Thymus (tissue), 11 donors: ENCODE measurements around the gene LDLR. TPM values are rescaled to one million over a fixed set of nuclear protein-coding genes. Genes with fewer than 3 reads are reported as not detected.
"Not testable (repeated sequence)": the region's sequence is repeated elsewhere in the genome, so short reads cannot be mapped to it uniquely, and the experiment has no call there.

Experiments used
- DNase-seq, 9 donors: peaks; one replicate each; pipeline ENCODE4 v3.0.0-alpha.2; 2013; ENCODE audit warnings: low spot score in 9 of 9, low read depth in 6 of 9, missing footprints in 1 of 9
- H3K27ac ChIP-seq, 2 donors: one replicate each; pipeline ENCODE4 v1.5.1; 2013; ENCODE audit warnings: control low read depth in 1 of 2, low read depth in 1 of 2, low read length in 1 of 2, mild to moderate bottlenecking in 1 of 2, moderate library complexity in 1 of 2
- H3K27me3 ChIP-seq, 2 donors: one replicate each; pipeline ENCODE4 v1.5.1; 2013; ENCODE audit warnings: low read length in 1 of 2; ENCODE audit not compliant: control insufficient read depth in 2 of 2, insufficient read depth in 1 of 2
- H3K36me3 ChIP-seq, 2 donors: one replicate each; pipeline ENCODE4 v1.5.1; 2013; ENCODE audit warnings: low read length in 1 of 2, mild to moderate bottlenecking in 1 of 2, moderate library complexity in 1 of 2; ENCODE audit not compliant: control insufficient read depth in 2 of 2, insufficient read depth in 2 of 2
- H3K4me1 ChIP-seq, 2 donors: one replicate each; pipeline ENCODE4 v1.5.1; 2013; ENCODE audit warnings: low read length in 2 of 2; ENCODE audit not compliant: control insufficient read depth in 2 of 2, insufficient read depth in 2 of 2
- H3K4me3 ChIP-seq, 2 donors: one replicate each; pipeline ENCODE4 v1.5.1; 2013; ENCODE audit warnings: low read length in 2 of 2, control low read depth in 1 of 2, mild to moderate bottlenecking in 1 of 2
- H3K9me3 ChIP-seq, 2 donors: one replicate each; pipeline ENCODE4 v1.5.1; 2013; ENCODE audit warnings: low read length in 1 of 2, mild to moderate bottlenecking in 1 of 2; ENCODE audit not compliant: control insufficient read depth in 2 of 2, insufficient read depth in 1 of 2
- WGBS: extraction: QIAGEN DNeasy Blood & Tissue Kit; methylation state at CpG from one replicate; pipeline ENCODE4 v1.1.7; 2013; 5-methylcytosine and 5-hydroxymethylcytosine counted together
- polyA plus RNA-seq: library from polyadenylated mRNA; stranded (reverse); fragments of 200-250 nt; gene quantifications from one replicate; pipeline ENCODE4 v1.2.3, GENCODE V29; 2013
- total RNA-seq: library from RNA; stranded (reverse); fragments of 120-200 nt; gene quantifications from one replicate; pipeline ENCODE4 v1.2.4, GENCODE V29; 2013
- donor health status: healthy.

Gene LDLR
- total and polyA plus RNA-seq, 2 donors = 7.0 to 7.5 TPM

DNA sequence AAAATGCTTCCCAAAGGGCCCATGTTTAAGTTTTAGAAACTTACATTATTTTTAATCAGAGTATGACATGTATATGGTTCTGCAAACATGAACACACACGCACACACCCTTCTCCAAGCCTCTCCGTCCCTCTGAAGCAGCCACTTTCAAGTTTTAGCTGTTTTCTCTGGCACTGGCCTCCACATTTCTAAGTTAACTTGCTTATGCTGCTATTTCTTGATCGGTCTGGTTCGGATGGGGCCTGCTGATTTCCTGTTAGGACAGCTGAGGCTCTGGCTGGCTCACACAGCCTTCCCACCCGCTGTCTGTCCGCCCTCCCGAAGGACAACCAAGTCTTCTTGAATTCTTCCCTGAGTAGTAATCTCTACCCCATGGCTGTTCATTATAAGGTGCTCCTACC lies 61.9 kb downstream of the LDLR start:
- no peaks in the 10 kb centered on the region for H3K27me3 ChIP-seq
- no peak for DNase-seq
- H3K36me3 ChIP-seq = peaks cover 5 to 33% of the 10 kb centered on the region in 2 donors
- H3K4me3 ChIP-seq = no peak overlapping the region
- WGBS = 92% methylated on average over 7 of the region's 7 CpGs
- peaks cover 7 to 18% of the 10 kb centered on the region in 2 donors for H3K4me1 ChIP-seq
- H3K27ac ChIP-seq = peak overlapping the region in 1 of 2 donors; percentile 32
- peaks cover 0 to 1% of the 10 kb centered on the region in 2 donors for H3K9me3 ChIP-seq

DNA sequence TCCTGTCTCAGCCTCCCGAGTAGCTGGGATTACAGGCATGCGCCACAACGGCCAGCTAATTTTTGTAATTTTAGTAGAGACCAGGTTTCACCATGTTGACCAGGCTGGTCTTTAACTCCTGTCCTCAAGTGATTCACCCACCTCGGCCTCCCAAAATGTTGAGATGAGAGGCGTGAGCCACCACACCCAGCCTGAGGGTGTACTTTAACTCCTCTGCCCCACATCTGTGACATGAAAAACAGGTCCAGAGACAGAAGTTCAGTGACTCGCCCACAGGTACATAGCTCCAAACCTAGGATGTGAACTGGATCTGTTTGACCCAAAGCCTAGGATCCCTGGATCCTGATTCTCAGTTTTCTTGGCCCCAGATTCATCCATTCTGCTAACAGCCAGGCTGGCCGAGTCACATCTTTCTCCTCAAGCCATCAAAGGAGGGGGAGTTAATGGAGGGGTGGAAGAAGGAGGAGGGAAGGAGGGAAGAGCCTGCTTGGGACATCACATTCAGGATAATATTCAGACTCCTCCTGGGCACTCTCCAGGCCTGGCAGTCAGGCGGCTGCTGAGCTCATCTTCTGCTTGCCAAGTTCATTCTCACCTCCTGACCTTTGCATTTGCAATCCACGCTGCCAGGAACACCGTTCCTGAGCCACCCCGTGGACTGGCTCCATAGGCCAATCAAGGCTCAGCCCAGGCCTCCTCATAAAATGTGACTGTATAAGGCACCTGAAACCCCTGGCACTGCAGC lies 63.2 kb downstream of the LDLR start:
- Histone ChIP-seq H3K9me3 (peaks cover 0 to 4% of the 10 kb centered on the region in 2 donors), H3K4me3 (no peak overlapping the region), H3K4me1 (peaks cover 11 to 22% of the 10 kb centered on the region in 2 donors), H3K36me3 (peaks cover 4 to 25% of the 10 kb centered on the region in 2 donors), H3K27me3 (no peaks in the 10 kb centered on the region), H3K27ac (no peak overlapping the region)
- 96% methylated on average over 11 of the region's 11 CpGs for WGBS
- no peak for DNase-seq

GRCh38 chr19:11154683-11155047 lies 65.4 kb downstream of the LDLR start:
- H3K27ac ChIP-seq = no peak overlapping the region
- no peaks in the 10 kb centered on the region for H3K27me3 ChIP-seq
- H3K36me3 ChIP-seq = peaks cover 0 to 10% of the 10 kb centered on the region in 2 donors
- 62% methylated on average over 6 of the region's 6 CpGs for WGBS
- peaks cover 0 to 4% of the 10 kb centered on the region in 2 donors for H3K9me3 ChIP-seq
- H3K4me3 ChIP-seq = peak overlapping the region; percentile 73 to 87
- H3K4me1 ChIP-seq = peaks cover 11 to 22% of the 10 kb centered on the region in 2 donors
- DNase-seq = no peak

GRCh38 chr19:11155373-11156120 lies 66.3 kb downstream of the LDLR start, which contains the start of gene SPC24:
Gene SPC24, minus strand, starts transcription at chr19:11155782. Its CDS starts 6 bp downstream, at chr19:11155776.
- Histone ChIP-seq H3K36me3 (peaks cover 0 to 10% of the 10 kb centered on the region in 2 donors), H3K9me3 (peaks cover 0 to 4% of the 10 kb centered on the region in 2 donors), H3K27me3 (no peaks in the 10 kb centered on the region), H3K4me1 (peaks cover 11 to 22% of the 10 kb centered on the region in 2 donors), H3K4me3 (peak within 1 kb of the TSS; percentile 73 to 87), H3K27ac (peak within 1 kb of the TSS; percentile 88 to 90)
- WGBS = under 1% methylated on average over 50 of the region's 50 CpGs
- peak; percentile 93 to 98 (median 95) for DNase-seq

- no peaks in the 10 kb centered on the region for H3K27me3 ChIP-seq
- H3K4me3 ChIP-seq = no peak overlapping the region
- H3K9me3 ChIP-seq = peaks cover 0 to 4% of the 10 kb centered on the region in 2 donors
- H3K27ac ChIP-seq = no peak overlapping the region
- H3K4me1 ChIP-seq = peaks cover 11 to 14% of the 10 kb centered on the region in 2 donors
- DNase-seq = no peak
- WGBS = 91% methylated on average over 16 of the region's 16 CpGs
- no peaks in the 10 kb centered on the region for H3K36me3 ChIP-seq
Measured at GRCh38 chr19:11159598-11160439, 70.6 kb downstream of the LDLR start.

DNA sequence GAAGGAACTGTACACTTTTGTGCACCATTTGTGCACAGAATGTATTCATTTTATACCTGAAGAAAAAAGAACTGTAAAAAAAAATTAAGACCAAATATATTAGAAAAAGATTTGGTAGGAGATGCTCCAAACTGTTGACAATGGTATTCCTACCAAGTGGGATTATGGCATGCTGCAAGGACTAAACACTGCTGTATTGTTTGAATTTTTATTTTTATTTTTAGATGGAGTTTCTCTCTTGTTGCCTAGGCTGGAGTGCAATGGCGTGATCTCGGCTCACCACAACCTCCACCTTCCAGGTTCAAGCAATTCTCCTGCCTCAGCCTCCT lies 71.1 kb downstream of the LDLR start:
- H3K9me3 ChIP-seq = not testable (repeated sequence)

DNA sequence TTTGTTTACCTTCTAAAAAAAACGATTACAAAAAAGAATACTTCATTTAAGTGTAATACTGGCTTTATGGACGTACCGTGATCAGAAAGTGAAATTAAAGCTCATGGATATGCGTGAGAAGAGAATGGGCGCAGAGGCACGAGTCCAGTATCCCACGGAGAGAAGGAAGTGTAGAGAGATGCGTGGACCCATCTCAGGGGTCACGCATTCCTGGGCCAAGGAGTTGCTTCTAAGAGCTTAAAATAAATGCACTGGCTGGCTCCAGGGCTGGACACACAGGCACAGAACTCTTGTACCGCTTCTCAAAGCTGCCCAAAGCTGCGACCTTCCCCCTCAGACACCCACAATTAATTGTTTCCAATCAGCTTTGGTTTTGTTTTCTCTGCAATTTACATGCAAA lies 75.0 kb downstream of the LDLR start:
- Histone ChIP-seq H3K9me3 (no peaks in the 10 kb centered on the region), H3K4me1 (no peaks in the 10 kb centered on the region), H3K27ac (no peak overlapping the region), H3K4me3 (no peak overlapping the region), H3K27me3 (no peaks in the 10 kb centered on the region), H3K36me3 (no peaks in the 10 kb centered on the region)
- DNase-seq = no peak
- 95% methylated on average over 11 of the region's 11 CpGs for WGBS

More for the DNA sequence above, 71.1 kb downstream of the LDLR start:
- WGBS = 99% methylated on average over 2 of the region's 2 CpGs
- H3K4me1 ChIP-seq, H3K36me3 ChIP-seq, DNase-seq, H3K27ac ChIP-seq, H3K4me3 ChIP-seq, H3K27me3 ChIP-seq: not testable (repeated sequence)

DNA sequence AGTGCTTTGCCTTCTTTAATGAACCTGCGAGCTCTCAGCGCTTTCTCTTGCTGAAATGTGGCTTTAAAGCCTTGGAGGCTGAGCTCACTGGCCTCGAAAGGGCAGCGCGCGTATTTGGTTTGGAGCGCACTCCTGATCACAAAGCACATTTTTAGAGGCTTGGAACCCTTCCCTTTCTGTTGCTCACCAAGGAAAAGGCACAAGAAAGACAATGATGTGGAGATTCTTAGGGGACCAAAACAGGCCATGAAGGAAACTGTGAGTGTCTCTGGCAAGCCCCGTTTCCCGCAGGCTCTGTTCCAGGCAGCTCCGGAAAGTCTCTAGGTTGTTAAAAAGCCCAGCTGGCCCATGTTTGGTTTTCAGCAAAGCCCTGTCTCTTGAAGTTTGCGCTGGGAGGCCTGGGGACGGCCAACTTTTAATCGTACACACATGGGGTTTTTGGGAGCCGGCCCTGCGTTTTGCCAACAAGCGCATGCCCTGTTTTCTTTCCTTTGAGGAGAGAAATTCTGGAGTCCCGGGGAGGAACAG lies 75.7 kb downstream of the LDLR start:
- WGBS = 95% methylated on average over 17 of the region's 17 CpGs
- Histone ChIP-seq H3K27me3 (no peaks in the 10 kb centered on the region), H3K4me3 (no peak overlapping the region), H3K27ac (peak overlapping the region in 1 of 2 donors; percentile 38), H3K9me3 (no peaks in the 10 kb centered on the region), H3K4me1 (no peaks in the 10 kb centered on the region), H3K36me3 (no peaks in the 10 kb centered on the region)
- no peak for DNase-seq
